Measurements from ENCODE around the gene IGBP1. TPM values are rescaled to one million over a fixed set of nuclear protein-coding genes. Genes with fewer than 3 reads are reported as not detected.

The IGBP1 gene
- total RNA-seq, 4 donors from 2014 or later, result 74.1 to 97.1 (median 87.1) TPM

DNA sequence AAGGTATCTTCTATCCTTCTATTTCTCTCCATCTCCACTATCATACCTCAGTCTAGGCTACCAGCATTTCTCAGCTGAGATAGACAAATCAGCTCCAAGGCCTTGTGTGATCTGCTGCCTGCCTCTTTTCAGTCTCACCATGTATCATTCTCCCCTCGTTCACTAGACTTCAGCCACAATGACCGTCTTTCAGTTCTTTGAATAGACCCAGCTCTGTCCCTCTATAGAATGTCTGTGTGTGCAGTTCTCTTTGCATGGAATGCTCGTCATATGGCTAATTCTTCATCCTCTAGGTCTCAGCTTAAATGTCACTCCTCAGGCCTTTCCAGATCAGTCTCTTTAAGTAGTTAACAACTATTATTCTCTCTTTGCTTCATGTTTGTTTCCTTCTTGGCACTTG is 6.5 kb downstream of the IGBP1 start:
- no peak for DNase-seq (ENCODE audit: low spot score in 2 of 2)
- intact Hi-C loops (cut with DNase I; ENCODE audit: low total_unique reads), result no loop called here
- no peak overlapping the region for H3K4me3 ChIP-seq (ENCODE audit: low read depth, poor library complexity, severe bottlenecking)
- 76 to 90% methylated on average over 3 of the region's 3 CpGs for WGBS, 2 donors
- no peak for TF ChIP-seq POLR2A (IDR thresholded peaks at IDR 0.05)
- TF ChIP-seq, protein P1, sequence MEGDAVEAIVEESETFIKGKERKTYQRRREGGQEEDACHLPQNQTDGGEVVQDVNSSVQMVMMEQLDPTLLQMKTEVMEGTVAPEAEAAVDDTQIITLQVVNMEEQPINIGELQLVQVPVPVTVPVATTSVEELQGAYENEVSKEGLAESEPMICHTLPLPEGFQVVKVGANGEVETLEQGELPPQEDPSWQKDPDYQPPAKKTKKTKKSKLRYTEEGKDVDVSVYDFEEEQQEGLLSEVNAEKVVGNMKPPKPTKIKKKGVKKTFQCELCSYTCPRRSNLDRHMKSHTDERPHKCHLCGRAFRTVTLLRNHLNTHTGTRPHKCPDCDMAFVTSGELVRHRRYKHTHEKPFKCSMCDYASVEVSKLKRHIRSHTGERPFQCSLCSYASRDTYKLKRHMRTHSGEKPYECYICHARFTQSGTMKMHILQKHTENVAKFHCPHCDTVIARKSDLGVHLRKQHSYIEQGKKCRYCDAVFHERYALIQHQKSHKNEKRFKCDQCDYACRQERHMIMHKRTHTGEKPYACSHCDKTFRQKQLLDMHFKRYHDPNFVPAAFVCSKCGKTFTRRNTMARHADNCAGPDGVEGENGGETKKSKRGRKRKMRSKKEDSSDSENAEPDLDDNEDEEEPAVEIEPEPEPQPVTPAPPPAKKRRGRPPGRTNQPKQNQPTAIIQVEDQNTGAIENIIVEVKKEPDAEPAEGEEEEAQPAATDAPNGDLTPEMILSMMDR (IDR thresholded peaks at IDR 0.05), result no peak

DNA sequence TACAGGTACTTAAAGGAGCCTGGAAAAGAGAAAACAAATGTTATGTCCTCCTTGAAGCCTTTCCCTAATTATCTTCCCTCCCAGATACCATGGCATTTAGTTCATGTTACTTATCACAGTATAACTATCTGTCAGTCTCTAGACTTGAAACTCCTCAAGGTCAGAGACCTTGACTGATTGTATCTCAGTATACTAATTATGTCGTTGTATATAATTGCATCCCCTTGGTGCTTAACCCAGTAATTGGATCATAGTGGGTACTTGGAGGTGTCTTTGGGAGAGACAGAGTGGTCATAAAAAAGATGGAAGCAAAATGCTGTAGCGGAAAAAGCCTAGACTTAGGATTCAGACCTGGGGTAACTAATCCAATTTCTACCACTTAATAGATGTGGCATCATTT is 8.1 kb downstream of the IGBP1 start:
- 90 to 94% methylated on average over 2 of the region's 2 CpGs for WGBS, 2 donors
- DNase-seq (ENCODE audit: low spot score in 2 of 2), result no peak

DNA sequence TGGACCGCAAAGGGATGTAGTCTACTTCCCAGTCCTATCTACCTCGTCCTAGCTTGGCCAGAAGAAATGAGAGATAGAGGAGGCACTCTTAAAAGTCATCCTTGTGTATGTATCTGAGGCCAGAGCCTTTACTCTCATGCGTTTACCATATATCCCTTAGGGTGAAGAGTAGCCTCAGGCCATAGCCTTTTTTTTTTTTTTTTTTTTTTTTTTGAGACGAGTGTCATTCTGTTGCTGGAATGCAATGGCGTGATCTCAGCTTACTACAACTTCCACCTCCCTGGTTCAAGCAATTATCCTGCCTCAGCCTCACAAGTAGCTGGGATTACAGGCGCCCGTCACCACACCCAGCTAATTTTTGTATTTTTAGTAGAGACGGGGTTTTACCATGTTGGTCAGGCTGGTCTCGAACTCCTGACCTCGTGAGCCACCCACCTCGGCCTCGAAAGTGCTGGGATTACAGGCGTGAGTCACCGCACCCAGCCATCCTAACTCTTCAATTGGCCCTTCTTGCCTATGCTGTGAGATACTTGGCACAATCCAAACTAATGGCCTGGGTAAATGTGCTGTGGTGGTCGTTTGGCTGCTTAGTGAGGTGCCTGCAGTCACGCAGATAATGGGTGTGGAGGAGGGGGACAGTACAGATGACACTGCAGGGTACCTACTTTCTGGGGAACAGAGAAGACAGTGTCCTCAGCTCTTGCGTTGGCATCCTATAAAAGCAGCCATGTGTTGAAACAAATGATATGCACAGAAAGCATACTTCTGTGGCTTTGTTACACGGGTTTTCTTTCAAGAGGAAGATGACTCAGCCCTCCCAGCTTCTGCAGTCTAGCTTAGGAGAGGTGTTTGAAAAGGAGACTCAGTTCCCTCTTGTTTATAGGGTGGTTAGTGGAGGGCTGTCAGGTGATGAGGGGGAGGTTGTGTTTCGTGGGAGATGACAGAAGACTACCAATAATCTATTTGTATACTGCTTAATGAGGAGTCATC is 33.6 kb downstream of the IGBP1 start:
- DNase-seq (ENCODE audit: low spot score in 2 of 2), result no peak
- WGBS, 2 donors, result 73 to 76% methylated on average over 13 to 19 of the region's 19 CpGs
- no peak for TF ChIP-seq POLR2A (IDR thresholded peaks at IDR 0.05)
- TF ChIP-seq, protein P1 (IDR thresholded peaks at IDR 0.05), result no peak
- no peak overlapping the region for H3K4me3 ChIP-seq (ENCODE audit: low read depth, poor library complexity, severe bottlenecking)
- intact Hi-C loops (cut with DNase I; ENCODE audit: low total_unique reads), result no loop called here

More for the DNA sequence above, 8.1 kb downstream of the IGBP1 start:
- intact Hi-C loops (cut with DNase I; ENCODE audit: low total_unique reads), result no loop called here
- TF ChIP-seq, protein P1 (IDR thresholded peaks at IDR 0.05), result no peak
- TF ChIP-seq POLR2A (IDR thresholded peaks at IDR 0.05), result no peak
- no peak overlapping the region for H3K4me3 ChIP-seq (ENCODE audit: low read depth, poor library complexity, severe bottlenecking)

DNA sequence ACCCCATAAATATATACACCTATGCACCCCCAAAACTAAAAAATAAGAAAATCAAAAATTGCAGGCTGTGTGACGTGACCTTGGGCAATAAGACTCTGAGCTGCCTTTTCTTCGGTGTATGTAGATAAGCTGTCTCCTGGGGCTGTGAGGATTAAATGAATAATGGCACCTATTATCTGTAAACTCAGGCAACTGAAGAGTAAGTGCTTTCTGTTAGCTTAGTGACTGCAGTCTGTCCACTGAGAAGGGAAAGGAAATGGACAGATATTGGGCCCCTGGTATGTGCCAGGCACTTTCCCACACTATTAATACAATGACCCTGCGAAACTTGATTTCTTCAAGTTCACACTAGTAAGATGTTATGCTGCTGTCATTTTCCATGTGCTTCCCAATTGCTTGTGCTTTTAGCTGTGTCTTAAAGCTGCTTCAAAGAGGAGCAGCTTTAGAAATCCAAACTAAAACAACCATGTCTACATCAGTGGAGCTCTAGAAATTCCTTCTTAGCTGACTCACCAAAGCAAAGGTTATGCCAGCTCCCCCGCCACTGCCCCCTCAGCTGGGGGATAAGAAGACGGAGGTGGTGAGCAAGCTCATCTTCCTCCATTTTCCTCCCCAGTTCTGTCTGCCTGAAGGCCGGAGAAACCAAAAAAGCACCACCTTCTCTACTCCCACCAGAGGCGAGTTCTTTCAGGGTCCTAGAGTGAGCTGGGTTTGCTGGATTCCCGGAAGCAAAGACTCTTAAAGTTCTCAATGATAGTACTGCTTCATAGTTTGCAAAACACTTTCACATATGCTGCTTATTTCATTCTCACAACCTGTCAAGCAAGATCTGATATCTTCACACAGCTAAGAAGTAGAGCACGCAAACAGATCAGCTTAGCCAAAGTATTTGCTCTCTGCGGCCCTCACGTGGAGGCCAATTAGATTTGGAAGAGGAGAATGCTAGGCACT is 35.3 kb downstream of the IGBP1 start:
- TF ChIP-seq, protein P1 (IDR thresholded peaks at IDR 0.05), result no peak
- no peak for TF ChIP-seq POLR2A (IDR thresholded peaks at IDR 0.05)
- WGBS, 2 donors, result 18 to 44% methylated on average over 11 of the region's 11 CpGs
- intact Hi-C loops (cut with DNase I; ENCODE audit: low total_unique reads), result no loop called here
- DNase-seq (ENCODE audit: low spot score in 2 of 2), result no peak
- H3K4me3 ChIP-seq (ENCODE audit: low read depth, poor library complexity, severe bottlenecking), result no peak overlapping the region

DNA sequence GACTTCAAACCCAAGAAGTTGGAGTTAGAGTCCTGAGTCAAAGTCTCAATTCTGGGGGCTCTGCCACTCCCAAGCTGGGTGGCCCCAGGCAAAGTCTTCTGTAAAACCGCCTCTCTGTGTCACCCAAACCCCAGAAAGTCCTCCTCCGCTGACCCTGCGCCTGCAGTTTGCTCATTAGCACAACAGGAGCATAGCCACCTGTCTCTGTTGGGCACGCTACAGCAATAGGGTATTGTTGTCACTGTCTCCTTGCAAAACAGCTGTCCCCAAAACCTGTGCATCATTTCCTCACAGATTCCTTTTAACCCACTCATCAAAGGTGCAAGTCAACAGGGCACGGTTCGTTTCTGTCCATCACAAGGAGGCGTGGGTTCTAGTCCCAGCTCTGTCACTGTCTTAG is 36.0 kb downstream of the IGBP1 start:
- DNase-seq (ENCODE audit: low spot score in 2 of 2), result no peak
- WGBS, 2 donors, result 73 to 87% methylated on average over 5 to 7 of the region's 7 CpGs

More for the DNA sequence above, 36.0 kb downstream of the IGBP1 start:
- intact Hi-C loops (cut with DNase I; ENCODE audit: low total_unique reads), result no loop called here
- TF ChIP-seq, protein P1 (IDR thresholded peaks at IDR 0.05), result no peak
- no peak for TF ChIP-seq POLR2A (IDR thresholded peaks at IDR 0.05)
- H3K4me3 ChIP-seq (ENCODE audit: low read depth, poor library complexity, severe bottlenecking), result no peak overlapping the region
